H1 (cell line): Measurements from ENCODE around the gene CAST.

Source experiments
- CTCF ChIP-seq, 3 experiments: IDR thresholded peaks; 1 replicate in 2 of 3; 2 replicates in 1 of 3; pipeline versions ENCODE4 v1.5.1 to v1.6.1; 2011; ENCODE audit warnings: low read length in 3 of 3, mild to moderate bottlenecking in 3 of 3, inconsistent platforms in 2 of 3, low read depth in 1 of 3, moderate library complexity in 1 of 3; ENCODE audit not compliant: insufficient read depth in 1 of 3; ENCODE audit errors: control extremely low read depth in 1 of 3
- EZH2 ChIP-seq: fragments of 200-600 bp; sonication (generic); IDR thresholded peaks from 2 replicates; pipeline ENCODE4 v1.7.1; 2012; ENCODE audit warnings: low read depth, mild to moderate bottlenecking, moderate library complexity, low read length, inconsistent platforms; ENCODE audit not compliant: severe bottlenecking
- GABPA ChIP-seq: IDR thresholded peaks from 2 replicates; pipeline ENCODE4 v1.6.1; 2011; ENCODE audit warnings: mild to moderate bottlenecking, low read length, moderate library complexity, borderline replicate concordance; ENCODE audit not compliant: insufficient read depth
- MAFK ChIP-seq: IDR thresholded peaks from 2 replicates; pipeline ENCODE4 v1.6.1; 2012; ENCODE audit warnings: low read depth, mild to moderate bottlenecking, improper control_type of control experiment, low read length
- POLR2A ChIP-seq, 2 experiments: IDR thresholded peaks; 1 replicate in 1 of 2; 2 replicates in 1 of 2; pipeline ENCODE4 v1.6.1; 2011; ENCODE audit warnings: low read depth in 2 of 2, low read length in 2 of 2, mild to moderate bottlenecking in 2 of 2; ENCODE audit errors: control extremely low read depth in 1 of 2
- POLR2AphosphoS5 ChIP-seq: IDR thresholded peaks from 2 replicates; pipeline ENCODE4 v1.6.1; 2011; ENCODE audit warnings: low read depth, low read length
- SIX5 ChIP-seq: IDR thresholded peaks from 2 replicates; pipeline ENCODE4 v1.6.1; 2011; ENCODE audit warnings: mild to moderate bottlenecking, low read depth, low read length
- TAF1 ChIP-seq: IDR thresholded peaks from 2 replicates; pipeline ENCODE4 v1.6.1; 2011; ENCODE audit warnings: mild to moderate bottlenecking, low read depth, low read length
- TF ChIP-seq, protein P1 (sequence below): IDR thresholded peaks from 2 replicates; pipeline ENCODE4 v1.6.1; 2011; ENCODE audit warnings: low read length, improper control_type of control experiment

DNA sequence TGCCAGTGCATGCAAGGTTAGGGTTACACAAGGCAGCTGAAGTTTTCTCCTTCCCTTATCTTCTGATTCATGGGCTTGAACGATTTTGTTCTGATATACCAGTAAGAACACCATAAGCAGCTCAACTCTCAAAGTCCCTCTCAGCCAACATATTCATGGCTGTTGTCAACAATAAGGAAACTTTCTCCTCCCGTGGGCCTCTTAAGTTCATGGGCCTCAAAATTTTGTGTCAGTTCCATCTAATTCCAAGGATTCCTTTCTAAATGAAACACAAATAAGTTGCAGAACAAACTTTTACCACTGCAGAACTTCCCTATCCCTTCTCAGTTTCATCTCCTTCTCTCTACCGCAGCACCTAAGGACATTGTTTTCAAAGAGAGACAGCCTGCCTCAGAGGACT lies 23.6 kb upstream of the CAST start:
- TF ChIP-seq EZH2 (no peak), POLR2AphosphoS5 (no peak), CTCF (IDR thresholded peaks at IDR 0.05; ENCODE audit: control extremely low read depth in 1 of 3, insufficient read depth in 1 of 3, low read depth in 1 of 3, low read length in 3 of 3) (no peak), SIX5 (no peak), TAF1 (no peak), GABPA (no peak), MAFK (no peak), POLR2A (IDR thresholded peaks at IDR 0.05; ENCODE audit: control extremely low read depth in 1 of 2, low read depth in 2 of 2, low read length in 2 of 2) (no peak)
- TF ChIP-seq, protein P1, sequence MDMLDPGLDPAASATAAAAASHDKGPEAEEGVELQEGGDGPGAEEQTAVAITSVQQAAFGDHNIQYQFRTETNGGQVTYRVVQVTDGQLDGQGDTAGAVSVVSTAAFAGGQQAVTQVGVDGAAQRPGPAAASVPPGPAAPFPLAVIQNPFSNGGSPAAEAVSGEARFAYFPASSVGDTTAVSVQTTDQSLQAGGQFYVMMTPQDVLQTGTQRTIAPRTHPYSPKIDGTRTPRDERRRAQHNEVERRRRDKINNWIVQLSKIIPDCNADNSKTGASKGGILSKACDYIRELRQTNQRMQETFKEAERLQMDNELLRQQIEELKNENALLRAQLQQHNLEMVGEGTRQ = no peak
